SK-N-MC (cell line): ENCODE results near the gene AKT1S1.

Experiments
- EZH2 ChIP-seq: fragments of 200-600 bp; sonication (generic); IDR thresholded peaks from one replicate; pipeline ENCODE4 v1.6.1; 2017; ENCODE audit warnings: antibody characterized with exemption
- FOXP2 ChIP-seq: optimal IDR thresholded peaks from 2 replicates; pipeline ENCODE3; 2011; ENCODE audit warnings: mild to moderate bottlenecking, moderate library complexity; ENCODE audit not compliant: insufficient read depth; ENCODE audit errors: extremely low read length, control extremely low read depth
- POLR2AphosphoS5 ChIP-seq: IDR thresholded peaks from 2 replicates; pipeline ENCODE4 v1.6.1; 2012; ENCODE audit warnings: mild to moderate bottlenecking, low read depth, low read length, borderline replicate concordance

GRCh38 chr19:49849433-49850220, 27.5 kb downstream of the AKT1S1 start:
- TF ChIP-seq POLR2AphosphoS5 (no peak; the same call in 1 of the 2 replicates), FOXP2 (no peak), EZH2 (no peak)
